Measurements from ENCODE around the gene UTP15. TPM values are rescaled to one million over a fixed set of nuclear protein-coding genes. Genes with fewer than 3 reads are reported as not detected.

The UTP15 gene
- total RNA-seq, 1 experiment from 2014 or later = 38.8 TPM

DNA sequence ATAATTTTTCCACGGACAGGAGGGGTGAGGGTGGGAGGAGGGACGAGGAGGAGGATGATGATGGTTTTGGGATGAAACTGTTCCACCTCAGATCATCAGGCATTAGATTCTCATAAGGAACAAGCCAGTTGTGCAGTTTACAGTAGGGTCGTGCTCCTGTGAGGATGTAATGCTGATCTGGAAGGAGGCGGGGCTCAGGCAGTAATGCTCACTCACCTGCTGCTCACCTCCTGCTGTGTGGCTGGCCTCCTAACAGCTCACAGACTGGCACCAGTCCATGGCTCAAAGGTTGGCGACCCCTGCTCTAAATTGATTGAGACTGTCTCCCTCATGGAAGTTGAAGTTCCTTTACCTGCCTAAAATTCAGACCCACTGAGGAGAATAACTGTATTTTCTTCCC is 33.3 kb upstream of the UTP15 start:
- CTCF ChIA-PET = no interaction called here

DNA sequence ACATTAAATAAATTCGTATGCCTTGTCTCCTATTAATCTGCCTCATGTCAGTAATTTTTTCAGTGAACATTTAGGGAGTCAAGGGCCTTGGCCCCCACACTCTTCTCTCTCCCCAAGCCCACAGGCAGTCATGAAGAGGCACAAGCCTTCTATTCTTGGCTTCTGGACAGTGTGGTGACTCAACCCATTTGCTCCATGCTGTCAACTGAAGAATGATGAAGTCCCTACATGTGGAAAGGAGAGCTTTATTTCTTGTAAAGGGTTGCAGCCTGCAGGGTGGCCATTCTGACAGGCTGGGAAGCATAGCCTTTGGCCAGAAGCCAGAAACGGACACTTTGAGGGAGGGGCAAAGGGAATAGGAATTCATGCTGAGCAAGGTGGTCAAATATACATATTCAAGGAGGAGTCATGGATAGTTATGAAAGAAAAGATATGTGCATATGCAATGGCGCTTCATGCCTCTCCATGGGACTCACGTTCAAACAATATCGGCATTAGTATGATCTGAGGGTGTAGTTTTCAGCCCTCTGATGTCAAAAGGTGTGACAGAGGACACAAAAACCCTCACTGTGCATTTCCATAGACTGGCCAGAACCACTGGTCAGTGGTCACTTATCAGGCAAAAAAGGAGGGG is 31.4 kb upstream of the UTP15 start:
- Histone ChIP-seq H3K27me3 (ENCODE audit: control insufficient read depth, insufficient read depth, low read length) (no peaks in the 10 kb centered on the region), H3K9me3 (ENCODE audit: control insufficient read depth, insufficient read depth, low read depth, low read length) (peaks cover 7% of the 10 kb centered on the region; the same call in 1 of the 2 replicates), H3K27ac (ENCODE audit: low read length) (no peak overlapping the region), H3K36me3 (ENCODE audit: control insufficient read depth, insufficient read depth, low read length) (no peaks in the 10 kb centered on the region), H3K4me1 (ENCODE audit: control insufficient read depth, insufficient read depth, low read length) (no peaks in the 10 kb centered on the region), H3K4me3 (ENCODE audit: low read depth in 2 of 2, low read length in 2 of 2) (no peak overlapping the region)
- BruUV-seq (replicated peaks) = no TSS peak
- no peak for ATAC-seq
- POLR2A ChIA-PET = no interaction called here
- in situ Hi-C loops (cut with HindIII; ENCODE audit: low pct_unique_long_range_greater_than_20kb, low sequenced_read_pairs) = no loop called here
- TF ChIP-seq POLR2AphosphoS5 (IDR thresholded peaks at IDR 0.05; ENCODE audit: low read depth, low read length) (no peak), SIN3A (IDR thresholded peaks at IDR 0.05; ENCODE audit: borderline replicate concordance, insufficient read depth, low read depth, low read length) (no peak)
- TF ChIP-seq, protein P1, sequence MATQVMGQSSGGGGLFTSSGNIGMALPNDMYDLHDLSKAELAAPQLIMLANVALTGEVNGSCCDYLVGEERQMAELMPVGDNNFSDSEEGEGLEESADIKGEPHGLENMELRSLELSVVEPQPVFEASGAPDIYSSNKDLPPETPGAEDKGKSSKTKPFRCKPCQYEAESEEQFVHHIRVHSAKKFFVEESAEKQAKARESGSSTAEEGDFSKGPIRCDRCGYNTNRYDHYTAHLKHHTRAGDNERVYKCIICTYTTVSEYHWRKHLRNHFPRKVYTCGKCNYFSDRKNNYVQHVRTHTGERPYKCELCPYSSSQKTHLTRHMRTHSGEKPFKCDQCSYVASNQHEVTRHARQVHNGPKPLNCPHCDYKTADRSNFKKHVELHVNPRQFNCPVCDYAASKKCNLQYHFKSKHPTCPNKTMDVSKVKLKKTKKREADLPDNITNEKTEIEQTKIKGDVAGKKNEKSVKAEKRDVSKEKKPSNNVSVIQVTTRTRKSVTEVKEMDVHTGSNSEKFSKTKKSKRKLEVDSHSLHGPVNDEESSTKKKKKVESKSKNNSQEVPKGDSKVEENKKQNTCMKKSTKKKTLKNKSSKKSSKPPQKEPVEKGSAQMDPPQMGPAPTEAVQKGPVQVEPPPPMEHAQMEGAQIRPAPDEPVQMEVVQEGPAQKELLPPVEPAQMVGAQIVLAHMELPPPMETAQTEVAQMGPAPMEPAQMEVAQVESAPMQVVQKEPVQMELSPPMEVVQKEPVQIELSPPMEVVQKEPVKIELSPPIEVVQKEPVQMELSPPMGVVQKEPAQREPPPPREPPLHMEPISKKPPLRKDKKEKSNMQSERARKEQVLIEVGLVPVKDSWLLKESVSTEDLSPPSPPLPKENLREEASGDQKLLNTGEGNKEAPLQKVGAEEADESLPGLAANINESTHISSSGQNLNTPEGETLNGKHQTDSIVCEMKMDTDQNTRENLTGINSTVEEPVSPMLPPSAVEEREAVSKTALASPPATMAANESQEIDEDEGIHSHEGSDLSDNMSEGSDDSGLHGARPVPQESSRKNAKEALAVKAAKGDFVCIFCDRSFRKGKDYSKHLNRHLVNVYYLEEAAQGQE (IDR thresholded peaks at IDR 0.05; ENCODE audit: insufficient read depth in 1 of 2, low read depth in 2 of 2, low read length in 1 of 2) = no peak
- CTCF ChIA-PET = no interaction called here
- intact Hi-C loops (cut with micrococcal nuclease; ENCODE audit: unreplicated experiment) = no loop called here
- no peak for DNase-seq (ENCODE audit: low read depth, low spot score)

More for the DNA sequence above, 33.3 kb upstream of the UTP15 start:
- BruUV-seq (replicated peaks) = no TSS peak
- intact Hi-C loops (cut with micrococcal nuclease; ENCODE audit: unreplicated experiment) = no loop called here
- TF ChIP-seq, protein P2, sequence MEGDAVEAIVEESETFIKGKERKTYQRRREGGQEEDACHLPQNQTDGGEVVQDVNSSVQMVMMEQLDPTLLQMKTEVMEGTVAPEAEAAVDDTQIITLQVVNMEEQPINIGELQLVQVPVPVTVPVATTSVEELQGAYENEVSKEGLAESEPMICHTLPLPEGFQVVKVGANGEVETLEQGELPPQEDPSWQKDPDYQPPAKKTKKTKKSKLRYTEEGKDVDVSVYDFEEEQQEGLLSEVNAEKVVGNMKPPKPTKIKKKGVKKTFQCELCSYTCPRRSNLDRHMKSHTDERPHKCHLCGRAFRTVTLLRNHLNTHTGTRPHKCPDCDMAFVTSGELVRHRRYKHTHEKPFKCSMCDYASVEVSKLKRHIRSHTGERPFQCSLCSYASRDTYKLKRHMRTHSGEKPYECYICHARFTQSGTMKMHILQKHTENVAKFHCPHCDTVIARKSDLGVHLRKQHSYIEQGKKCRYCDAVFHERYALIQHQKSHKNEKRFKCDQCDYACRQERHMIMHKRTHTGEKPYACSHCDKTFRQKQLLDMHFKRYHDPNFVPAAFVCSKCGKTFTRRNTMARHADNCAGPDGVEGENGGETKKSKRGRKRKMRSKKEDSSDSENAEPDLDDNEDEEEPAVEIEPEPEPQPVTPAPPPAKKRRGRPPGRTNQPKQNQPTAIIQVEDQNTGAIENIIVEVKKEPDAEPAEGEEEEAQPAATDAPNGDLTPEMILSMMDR (IDR thresholded peaks at IDR 0.05) = no peak
- TF ChIP-seq SIN3A (IDR thresholded peaks at IDR 0.05; ENCODE audit: borderline replicate concordance, insufficient read depth, low read depth, low read length) = no peak
- H3K27me3 ChIP-seq (ENCODE audit: control insufficient read depth, insufficient read depth, low read length) = no peaks in the 10 kb centered on the region
- no peak overlapping the region for H3K27ac ChIP-seq (ENCODE audit: low read length)
- in situ Hi-C loops (cut with HindIII; ENCODE audit: low pct_unique_long_range_greater_than_20kb, low sequenced_read_pairs) = no loop called here
- H3K4me3 ChIP-seq (ENCODE audit: low read depth in 2 of 2, low read length in 2 of 2) = no peak overlapping the region
- DNase-seq (ENCODE audit: low read depth, low spot score) (no peak), ATAC-seq (no peak)
- POLR2A ChIA-PET = no interaction called here
- H3K36me3 ChIP-seq (ENCODE audit: control insufficient read depth, insufficient read depth, low read length) = no peaks in the 10 kb centered on the region
- H3K9me3 ChIP-seq (ENCODE audit: control insufficient read depth, insufficient read depth, low read depth, low read length) = peaks cover 7% of the 10 kb centered on the region; the same call in 1 of the 2 replicates
- no peaks in the 10 kb centered on the region for H3K4me1 ChIP-seq (ENCODE audit: control insufficient read depth, insufficient read depth, low read length)

DNA sequence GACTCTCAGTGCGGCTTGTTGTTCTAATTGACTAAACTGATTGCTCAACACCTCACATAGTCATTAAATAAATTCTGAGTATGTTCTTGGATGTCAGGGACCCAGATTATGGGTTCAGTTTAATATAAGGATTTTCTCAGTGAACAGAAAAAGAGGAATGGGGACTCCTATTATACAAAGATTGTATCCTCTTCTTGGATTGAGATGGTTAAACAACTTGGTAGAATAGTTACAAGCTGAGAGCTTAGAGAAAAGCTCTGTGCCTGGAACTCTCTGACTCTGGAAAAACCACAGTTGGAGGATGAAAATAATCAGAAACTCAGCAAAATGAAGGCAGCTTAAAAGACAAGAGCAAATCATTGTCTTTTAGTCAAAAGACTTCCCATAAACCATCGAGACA is 30.6 kb upstream of the UTP15 start:
- no peak for TF ChIP-seq POLR2AphosphoS5 (IDR thresholded peaks at IDR 0.05; ENCODE audit: low read depth, low read length)
- TF ChIP-seq, protein P1 (IDR thresholded peaks at IDR 0.05; ENCODE audit: insufficient read depth in 1 of 2, low read depth in 2 of 2, low read length in 1 of 2) = no peak
- TF ChIP-seq, protein P2 (IDR thresholded peaks at IDR 0.05) = no peak
- no peak for TF ChIP-seq TCF7L2 (IDR thresholded peaks at IDR 0.05; ENCODE audit: low read depth, low read length)
- TF ChIP-seq SIN3A (IDR thresholded peaks at IDR 0.05; ENCODE audit: borderline replicate concordance, insufficient read depth, low read depth, low read length) = no peak
- CTCF ChIA-PET = no interaction called here
- in situ Hi-C loops (cut with HindIII; ENCODE audit: low pct_unique_long_range_greater_than_20kb, low sequenced_read_pairs) = no loop called here
- ATAC-seq (no peak), DNase-seq (ENCODE audit: low read depth, low spot score) (no peak)
- no peak overlapping the region for H3K4me3 ChIP-seq (ENCODE audit: low read depth in 2 of 2, low read length in 2 of 2)
- no peak overlapping the region for H3K27ac ChIP-seq (ENCODE audit: low read length)
- POLR2A ChIA-PET = no interaction called here
- H3K9me3 ChIP-seq (ENCODE audit: control insufficient read depth, insufficient read depth, low read depth, low read length) = peaks cover 7% of the 10 kb centered on the region; the same call in 1 of the 2 replicates
- no peaks in the 10 kb centered on the region for H3K27me3 ChIP-seq (ENCODE audit: control insufficient read depth, insufficient read depth, low read length)
- no peaks in the 10 kb centered on the region for H3K4me1 ChIP-seq (ENCODE audit: control insufficient read depth, insufficient read depth, low read length)
- intact Hi-C loops (cut with micrococcal nuclease; ENCODE audit: unreplicated experiment) = no loop called here
- no TSS peak for BruUV-seq (replicated peaks)
- no peaks in the 10 kb centered on the region for H3K36me3 ChIP-seq (ENCODE audit: control insufficient read depth, insufficient read depth, low read length)

All from Panc1 (cell line).